Fibroblast of lung (primary cell): ENCODE measurements around the gene GP1BB. TPM values are rescaled to one million over a fixed set of nuclear protein-coding genes. Genes with fewer than 3 reads are reported as not detected.

Experiments used
- DNase-seq, 2 donors: peaks; one replicate each; pipeline versions ENCODE4 v3.0.0 to v3.0.0-alpha.2; 2010; ENCODE audit warnings: low read depth in 2 of 2
- H2AFZ ChIP-seq: 2 replicates; pipeline ENCODE4 v1.5.1; 2012; ENCODE audit warnings: low read length, control low read depth, inconsistent platforms
- H3K27ac ChIP-seq: 2 replicates; pipeline ENCODE4 v1.5.1; 2011; ENCODE audit warnings: low read length, control low read depth; ENCODE audit not compliant: insufficient read depth
- H3K27me3 ChIP-seq: 2 replicates; pipeline ENCODE4 v1.5.1; 2011; ENCODE audit warnings: mild to moderate bottlenecking, low read length; ENCODE audit not compliant: control insufficient read depth, insufficient read depth
- H3K36me3 ChIP-seq: 2 replicates; pipeline ENCODE4 v1.5.1; 2011; ENCODE audit warnings: low read length; ENCODE audit not compliant: control insufficient read depth, insufficient read depth
- H3K4me1 ChIP-seq: 2 replicates; pipeline ENCODE4 v1.5.1; 2011; ENCODE audit warnings: low read length; ENCODE audit not compliant: control insufficient read depth, insufficient read depth; ENCODE audit errors: extremely low read depth
- H3K4me2 ChIP-seq: 2 replicates; pipeline ENCODE4 v1.5.1; 2011; ENCODE audit warnings: low read length, control low read depth; ENCODE audit not compliant: insufficient read depth; ENCODE audit errors: extremely low read depth
- H3K4me3 ChIP-seq, 4 experiments: fragments of 200-600 bp in 1 of 4; sonication (generic) in 1 of 4; replicated peaks in 1 of 4; 2 replicates each; pipeline ENCODE4 v1.5.1; 2011 to 2016; ENCODE audit warnings: low read length in 4 of 4, low read depth in 3 of 4, mild to moderate bottlenecking in 3 of 4, control low read depth in 2 of 4, inconsistent platforms in 1 of 4, mixed read lengths in 1 of 4; ENCODE audit not compliant: insufficient read depth in 1 of 4; ENCODE audit errors: control extremely low read depth in 1 of 4
- H3K79me2 ChIP-seq: 2 replicates; pipeline ENCODE4 v1.5.1; 2012; ENCODE audit warnings: mild to moderate bottlenecking, low read length, inconsistent platforms; ENCODE audit not compliant: control insufficient read depth, insufficient read depth
- H3K9ac ChIP-seq: 2 replicates; pipeline ENCODE4 v1.5.1; 2011; ENCODE audit warnings: mild to moderate bottlenecking, low read length, control low read depth; ENCODE audit not compliant: insufficient read depth
- H3K9me3 ChIP-seq: 2 replicates; pipeline ENCODE4 v1.5.1; 2012; ENCODE audit warnings: low read depth, low read length; ENCODE audit not compliant: control insufficient read depth, insufficient read depth
- H4K20me1 ChIP-seq: 2 replicates; pipeline ENCODE4 v1.5.1; 2011; ENCODE audit warnings: low read length; ENCODE audit not compliant: control insufficient read depth, insufficient read depth; ENCODE audit errors: extremely low read depth
- EZH2 ChIP-seq: IDR thresholded peaks from 2 replicates; pipeline ENCODE4 v1.5.1; 2012; ENCODE audit warnings: low read length, control low read depth, mild to moderate bottlenecking; ENCODE audit errors: missing control alignments
- polyA plus RNA-seq, 2 donors: library from polyadenylated mRNA; depleted of rRNA in 1 of 2; stranded (reverse) in 1 of 2; unstranded in 1 of 2; fragments of >200 nt; gene quantifications; 2 replicates each; pipeline ENCODE4 v1.2.1, GENCODE V29; 2011 to 2012; ENCODE audit warnings: missing spikeins in 1 of 2
- total RNA-seq: library from RNA; depleted of rRNA; stranded (reverse); fragments of >200 nt; gene quantifications from 2 replicates; pipeline ENCODE4 v1.2.1, GENCODE V29; 2014
- TF ChIP-seq, protein P1 (sequence below), 2 donors: IDR thresholded peaks in 1 of 2; conservative IDR thresholded peaks in 1 of 2; 1 replicate in 1 of 2; 2 replicates in 1 of 2; pipeline ENCODE4 v1.5.1; 2011 to 2012; ENCODE audit warnings: low read length in 2 of 2, control low read depth in 1 of 2, inconsistent platforms in 1 of 2, low read depth in 1 of 2, mild to moderate bottlenecking in 1 of 2

GP1BB gene
- total and polyA plus RNA-seq, 2 donors (not counting 1 experiment from before 2014, with no cell fraction given): 0.50 to 1.8 TPM

- H3K4me1 ChIP-seq: no peaks in the 10 kb centered on the region
- no peak overlapping the region for H3K4me3 ChIP-seq
- H3K36me3 ChIP-seq: no peaks in the 10 kb centered on the region
- no peaks in the 10 kb centered on the region for H3K79me2 ChIP-seq
- TF ChIP-seq, protein P1, sequence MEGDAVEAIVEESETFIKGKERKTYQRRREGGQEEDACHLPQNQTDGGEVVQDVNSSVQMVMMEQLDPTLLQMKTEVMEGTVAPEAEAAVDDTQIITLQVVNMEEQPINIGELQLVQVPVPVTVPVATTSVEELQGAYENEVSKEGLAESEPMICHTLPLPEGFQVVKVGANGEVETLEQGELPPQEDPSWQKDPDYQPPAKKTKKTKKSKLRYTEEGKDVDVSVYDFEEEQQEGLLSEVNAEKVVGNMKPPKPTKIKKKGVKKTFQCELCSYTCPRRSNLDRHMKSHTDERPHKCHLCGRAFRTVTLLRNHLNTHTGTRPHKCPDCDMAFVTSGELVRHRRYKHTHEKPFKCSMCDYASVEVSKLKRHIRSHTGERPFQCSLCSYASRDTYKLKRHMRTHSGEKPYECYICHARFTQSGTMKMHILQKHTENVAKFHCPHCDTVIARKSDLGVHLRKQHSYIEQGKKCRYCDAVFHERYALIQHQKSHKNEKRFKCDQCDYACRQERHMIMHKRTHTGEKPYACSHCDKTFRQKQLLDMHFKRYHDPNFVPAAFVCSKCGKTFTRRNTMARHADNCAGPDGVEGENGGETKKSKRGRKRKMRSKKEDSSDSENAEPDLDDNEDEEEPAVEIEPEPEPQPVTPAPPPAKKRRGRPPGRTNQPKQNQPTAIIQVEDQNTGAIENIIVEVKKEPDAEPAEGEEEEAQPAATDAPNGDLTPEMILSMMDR (conservative IDR thresholded peaks at IDR 0.05 in 1 of 2, IDR thresholded peaks at IDR 0.05 in 1 of 2; ENCODE audit: low read depth in 1 of 2, low read length in 2 of 2): no peak
- no peak for TF ChIP-seq EZH2
- H2AFZ ChIP-seq: no peak overlapping the region
- no peaks in the 10 kb centered on the region for H4K20me1 ChIP-seq
- no peak overlapping the region for H3K27ac ChIP-seq
- H3K4me2 ChIP-seq: no peak overlapping the region
- no peak for DNase-seq
- no peaks in the 10 kb centered on the region for H3K9me3 ChIP-seq
- no peak overlapping the region for H3K9ac ChIP-seq
- H3K27me3 ChIP-seq: peaks cover 11% of the 10 kb centered on the region
Measured at GRCh38 chr22:19707347-19708290, 15.7 kb upstream of the GP1BB start.

DNA sequence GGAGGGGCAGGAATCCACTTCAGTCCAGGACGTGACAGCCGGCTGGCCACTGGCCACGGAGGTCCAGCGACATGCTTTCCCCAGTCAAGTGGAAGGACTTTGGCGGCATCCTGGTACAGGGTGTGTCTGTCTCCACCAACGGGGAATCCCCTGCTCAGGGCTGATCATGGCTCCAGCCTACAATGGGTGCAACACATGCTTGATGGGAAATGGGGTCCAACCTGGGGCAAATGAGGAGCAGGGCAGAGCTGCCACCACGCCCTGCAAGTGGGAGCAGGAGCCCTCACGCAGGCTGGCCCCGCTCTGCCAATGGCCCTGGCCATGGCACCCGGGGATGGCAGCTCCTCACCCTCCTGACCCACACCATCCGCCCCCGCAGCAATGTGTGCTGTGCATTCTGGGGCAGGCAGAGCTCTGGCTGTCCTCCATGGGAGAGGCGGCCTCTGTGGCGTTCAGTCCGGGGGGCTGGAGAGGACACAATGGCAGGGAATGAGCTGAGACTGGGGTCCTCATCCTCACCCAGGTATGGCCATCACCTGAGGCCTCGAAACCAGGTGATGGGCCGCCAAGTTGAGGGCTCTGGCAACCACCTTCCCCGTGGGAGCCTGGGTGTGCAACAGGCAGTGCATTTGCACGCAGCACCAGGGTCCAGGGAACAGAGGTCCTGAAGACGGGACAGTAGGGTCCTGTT is 14.9 kb upstream of the GP1BB start:
- H3K36me3 ChIP-seq: no peaks in the 10 kb centered on the region
- no peak for DNase-seq
- peaks cover 15% of the 10 kb centered on the region for H3K27me3 ChIP-seq
- TF ChIP-seq, protein P1 (conservative IDR thresholded peaks at IDR 0.05 in 1 of 2, IDR thresholded peaks at IDR 0.05 in 1 of 2; ENCODE audit: low read depth in 1 of 2, low read length in 2 of 2): no peak
- TF ChIP-seq EZH2: no peak
- H3K9me3 ChIP-seq: no peaks in the 10 kb centered on the region
- no peaks in the 10 kb centered on the region for H4K20me1 ChIP-seq
- H3K4me2 ChIP-seq: no peak overlapping the region
- H3K27ac ChIP-seq: no peak overlapping the region
- no peaks in the 10 kb centered on the region for H3K4me1 ChIP-seq
- no peak overlapping the region for H3K9ac ChIP-seq
- no peak overlapping the region for H2AFZ ChIP-seq
- H3K79me2 ChIP-seq: no peaks in the 10 kb centered on the region
- no peak overlapping the region for H3K4me3 ChIP-seq

- Histone ChIP-seq H3K9ac (no peak overlapping the region), H3K9me3 (no peaks in the 10 kb centered on the region), H4K20me1 (no peaks in the 10 kb centered on the region), H3K4me1 (no peaks in the 10 kb centered on the region), H3K27me3 (peaks cover 16% of the 10 kb centered on the region), H3K27ac (no peak overlapping the region), H3K36me3 (no peaks in the 10 kb centered on the region), H3K4me3 (no peak overlapping the region), H3K4me2 (no peak overlapping the region), H2AFZ (no peak overlapping the region), H3K79me2 (no peaks in the 10 kb centered on the region)
- TF ChIP-seq, protein P1 (conservative IDR thresholded peaks at IDR 0.05 in 1 of 2, IDR thresholded peaks at IDR 0.05 in 1 of 2; ENCODE audit: low read depth in 1 of 2, low read length in 2 of 2): no peak
- TF ChIP-seq EZH2: no peak
- no peak for DNase-seq
Measured at GRCh38 chr22:19709063-19709769, 14.1 kb upstream of the GP1BB start.
